ENCODE data around the gene SLCO2A1.

The SLCO2A1 gene

GRCh38 chr3:133943639-133944141 is 86.0 kb downstream of the SLCO2A1 start:
- H3K36me3 ChIP-seq (ENCODE audit: control insufficient read depth in 2 of 2, insufficient read depth in 2 of 2, low read length in 2 of 2) = no peaks in the 10 kb centered on the region
- no peak overlapping the region for H3K27ac ChIP-seq (ENCODE audit: low read depth in 2 of 2, low read length in 2 of 2)
- H3K4me1 ChIP-seq (ENCODE audit: control insufficient read depth in 2 of 2, insufficient read depth in 2 of 2, low read length in 2 of 2) = peaks cover 0 to 13% of the 10 kb centered on the region in 2 donors

GRCh38 chr3:133943031-133943535 is 86.6 kb downstream of the SLCO2A1 start:
- H3K9ac ChIP-seq (ENCODE audit: low read depth in 1 of 2, low read length in 2 of 2) = no peak overlapping the region
- peaks cover 0 to 13% of the 10 kb centered on the region in 2 donors for H3K4me1 ChIP-seq (ENCODE audit: control insufficient read depth in 2 of 2, insufficient read depth in 2 of 2, low read length in 2 of 2)
- no peak overlapping the region for H3K27ac ChIP-seq (ENCODE audit: low read depth in 2 of 2, low read length in 2 of 2)
- H3K4me3 ChIP-seq (ENCODE audit: low read length in 2 of 2) = no peak overlapping the region
- no peaks in the 10 kb centered on the region for H3K27me3 ChIP-seq (ENCODE audit: control insufficient read depth in 2 of 2, insufficient read depth in 2 of 2, low read length in 2 of 2)
- H3K36me3 ChIP-seq (ENCODE audit: control insufficient read depth in 2 of 2, insufficient read depth in 2 of 2, low read length in 2 of 2) = no peaks in the 10 kb centered on the region
- no peaks in the 10 kb centered on the region for H3K9me3 ChIP-seq (ENCODE audit: control insufficient read depth in 2 of 2, low read length in 2 of 2)

More at GRCh38 chr3:133943639-133944141, 86.0 kb downstream of the SLCO2A1 start:
- Histone ChIP-seq H3K4me3 (ENCODE audit: low read length in 2 of 2) (no peak overlapping the region), H3K9me3 (ENCODE audit: control insufficient read depth in 2 of 2, low read length in 2 of 2) (no peaks in the 10 kb centered on the region), H3K27me3 (ENCODE audit: control insufficient read depth in 2 of 2, insufficient read depth in 2 of 2, low read length in 2 of 2) (no peaks in the 10 kb centered on the region), H3K9ac (ENCODE audit: low read depth in 1 of 2, low read length in 2 of 2) (no peak overlapping the region)

- Histone ChIP-seq H3K4me1 (ENCODE audit: control insufficient read depth in 2 of 2, insufficient read depth in 2 of 2, low read length in 2 of 2) (peaks cover 0 to 13% of the 10 kb centered on the region in 2 donors), H3K9ac (ENCODE audit: low read depth in 1 of 2, low read length in 2 of 2) (no peak overlapping the region), H3K27me3 (ENCODE audit: control insufficient read depth in 2 of 2, insufficient read depth in 2 of 2, low read length in 2 of 2) (no peaks in the 10 kb centered on the region), H3K27ac (ENCODE audit: low read depth in 2 of 2, low read length in 2 of 2) (no peak overlapping the region), H3K4me3 (ENCODE audit: low read length in 2 of 2) (no peak overlapping the region), H3K36me3 (ENCODE audit: control insufficient read depth in 2 of 2, insufficient read depth in 2 of 2, low read length in 2 of 2) (no peaks in the 10 kb centered on the region), H3K9me3 (ENCODE audit: control insufficient read depth in 2 of 2, low read length in 2 of 2) (no peaks in the 10 kb centered on the region)
These were observed 88.3 kb downstream of the SLCO2A1 start for GRCh38 chr3:133941415-133941821.

GRCh38 chr3:133940536-133940935 is 89.2 kb downstream of the SLCO2A1 start:
- Histone ChIP-seq H3K4me1 (ENCODE audit: control insufficient read depth in 2 of 2, insufficient read depth in 2 of 2, low read length in 2 of 2) (peaks cover 0 to 13% of the 10 kb centered on the region in 2 donors), H3K27me3 (ENCODE audit: control insufficient read depth in 2 of 2, insufficient read depth in 2 of 2, low read length in 2 of 2) (no peaks in the 10 kb centered on the region), H3K27ac (ENCODE audit: low read depth in 2 of 2, low read length in 2 of 2) (no peak overlapping the region), H3K9me3 (ENCODE audit: control insufficient read depth in 2 of 2, low read length in 2 of 2) (no peaks in the 10 kb centered on the region), H3K4me3 (ENCODE audit: low read length in 2 of 2) (no peak overlapping the region), H3K36me3 (ENCODE audit: control insufficient read depth in 2 of 2, insufficient read depth in 2 of 2, low read length in 2 of 2) (peaks cover 0 to 2% of the 10 kb centered on the region in 2 donors), H3K9ac (ENCODE audit: low read depth in 1 of 2, low read length in 2 of 2) (no peak overlapping the region)

GRCh38 chr3:133939463-133939835 is 90.3 kb downstream of the SLCO2A1 start:
- Histone ChIP-seq H3K27me3 (ENCODE audit: control insufficient read depth in 2 of 2, insufficient read depth in 2 of 2, low read length in 2 of 2) (no peaks in the 10 kb centered on the region), H3K9me3 (ENCODE audit: control insufficient read depth in 2 of 2, low read length in 2 of 2) (no peaks in the 10 kb centered on the region), H3K36me3 (ENCODE audit: control insufficient read depth in 2 of 2, insufficient read depth in 2 of 2, low read length in 2 of 2) (peaks cover 0 to 2% of the 10 kb centered on the region in 2 donors), H3K4me1 (ENCODE audit: control insufficient read depth in 2 of 2, insufficient read depth in 2 of 2, low read length in 2 of 2) (peaks cover 5 to 17% of the 10 kb centered on the region in 2 donors), H3K9ac (ENCODE audit: low read depth in 1 of 2, low read length in 2 of 2) (no peak overlapping the region), H3K4me3 (ENCODE audit: low read length in 2 of 2) (no peak overlapping the region), H3K27ac (ENCODE audit: low read depth in 2 of 2, low read length in 2 of 2) (no peak overlapping the region)

GRCh38 chr3:133938770-133939462 is 90.8 kb downstream of the SLCO2A1 start:
- Histone ChIP-seq H3K27ac (ENCODE audit: low read depth in 2 of 2, low read length in 2 of 2) (no peak overlapping the region), H3K36me3 (ENCODE audit: control insufficient read depth in 2 of 2, insufficient read depth in 2 of 2, low read length in 2 of 2) (peaks cover 0 to 2% of the 10 kb centered on the region in 2 donors), H3K9me3 (ENCODE audit: control insufficient read depth in 2 of 2, low read length in 2 of 2) (no peaks in the 10 kb centered on the region), H3K27me3 (ENCODE audit: control insufficient read depth in 2 of 2, insufficient read depth in 2 of 2, low read length in 2 of 2) (no peaks in the 10 kb centered on the region), H3K4me3 (ENCODE audit: low read length in 2 of 2) (no peak overlapping the region), H3K9ac (ENCODE audit: low read depth in 1 of 2, low read length in 2 of 2) (no peak overlapping the region), H3K4me1 (ENCODE audit: control insufficient read depth in 2 of 2, insufficient read depth in 2 of 2, low read length in 2 of 2) (peaks cover 9 to 17% of the 10 kb centered on the region in 2 donors)

- Histone ChIP-seq H3K27me3 (ENCODE audit: control insufficient read depth in 2 of 2, insufficient read depth in 2 of 2, low read length in 2 of 2) (no peaks in the 10 kb centered on the region), H3K9me3 (ENCODE audit: control insufficient read depth in 2 of 2, low read length in 2 of 2) (no peaks in the 10 kb centered on the region), H3K9ac (ENCODE audit: low read depth in 1 of 2, low read length in 2 of 2) (no peak overlapping the region), H3K4me3 (ENCODE audit: low read length in 2 of 2) (no peak overlapping the region), H3K36me3 (ENCODE audit: control insufficient read depth in 2 of 2, insufficient read depth in 2 of 2, low read length in 2 of 2) (peaks cover 0 to 2% of the 10 kb centered on the region in 2 donors), H3K27ac (ENCODE audit: low read depth in 2 of 2, low read length in 2 of 2) (no peak overlapping the region), H3K4me1 (ENCODE audit: control insufficient read depth in 2 of 2, insufficient read depth in 2 of 2, low read length in 2 of 2) (peaks cover 10 to 16% of the 10 kb centered on the region in 2 donors)
These were observed 91.7 kb downstream of the SLCO2A1 start for GRCh38 chr3:133937756-133938601.

- Histone ChIP-seq H3K27ac (ENCODE audit: low read depth in 2 of 2, low read length in 2 of 2) (no peak overlapping the region), H3K4me3 (ENCODE audit: low read length in 2 of 2) (no peak overlapping the region), H3K4me1 (ENCODE audit: control insufficient read depth in 2 of 2, insufficient read depth in 2 of 2, low read length in 2 of 2) (peaks cover 10 to 16% of the 10 kb centered on the region in 2 donors), H3K9me3 (ENCODE audit: control insufficient read depth in 2 of 2, low read length in 2 of 2) (no peaks in the 10 kb centered on the region), H3K27me3 (ENCODE audit: control insufficient read depth in 2 of 2, insufficient read depth in 2 of 2, low read length in 2 of 2) (no peaks in the 10 kb centered on the region), H3K36me3 (ENCODE audit: control insufficient read depth in 2 of 2, insufficient read depth in 2 of 2, low read length in 2 of 2) (peaks cover 0 to 2% of the 10 kb centered on the region in 2 donors), H3K9ac (ENCODE audit: low read depth in 1 of 2, low read length in 2 of 2) (no peak overlapping the region)
These were observed 92.6 kb downstream of the SLCO2A1 start for GRCh38 chr3:133937061-133937686.

- Histone ChIP-seq H3K27me3 (ENCODE audit: control insufficient read depth in 2 of 2, insufficient read depth in 2 of 2, low read length in 2 of 2) (no peaks in the 10 kb centered on the region), H3K4me3 (ENCODE audit: low read length in 2 of 2) (no peak overlapping the region), H3K9me3 (ENCODE audit: control insufficient read depth in 2 of 2, low read length in 2 of 2) (no peaks in the 10 kb centered on the region), H3K27ac (ENCODE audit: low read depth in 2 of 2, low read length in 2 of 2) (no peak overlapping the region), H3K9ac (ENCODE audit: low read depth in 1 of 2, low read length in 2 of 2) (no peak overlapping the region), H3K4me1 (ENCODE audit: control insufficient read depth in 2 of 2, insufficient read depth in 2 of 2, low read length in 2 of 2) (peaks cover 10 to 16% of the 10 kb centered on the region in 2 donors), H3K36me3 (ENCODE audit: control insufficient read depth in 2 of 2, insufficient read depth in 2 of 2, low read length in 2 of 2) (peaks cover 0 to 2% of the 10 kb centered on the region in 2 donors)
These were observed 93.6 kb downstream of the SLCO2A1 start for GRCh38 chr3:133935843-133936769.

Data from mucosa of rectum (tissue), 2 donors.